ENCODE measurements around the gene CNTN3.
A peak's percentile ranks its signal among the peaks of the same experiment; 100 is the strongest.

The CNTN3 gene

DNA sequence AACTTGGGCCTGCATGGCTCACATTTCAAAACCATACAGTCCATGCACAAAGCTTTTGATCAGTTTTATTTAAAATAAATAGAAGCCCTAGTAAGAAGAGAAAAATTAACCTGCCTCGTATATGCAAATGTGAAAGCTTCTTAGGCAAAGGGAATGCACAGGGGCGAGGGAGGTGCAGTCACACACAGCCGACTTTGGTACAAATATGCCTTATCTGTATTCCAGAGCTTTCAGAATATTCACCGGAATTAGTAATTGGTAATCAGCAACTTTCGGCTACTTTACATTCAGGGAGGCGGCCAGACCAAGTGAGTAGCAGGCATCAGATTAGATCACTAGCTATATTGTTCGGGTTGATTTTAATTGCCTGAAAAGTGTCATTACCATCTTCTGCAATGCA is 7.5 kb downstream of the CNTN3 start:
- DNase-seq: no peak

DNA sequence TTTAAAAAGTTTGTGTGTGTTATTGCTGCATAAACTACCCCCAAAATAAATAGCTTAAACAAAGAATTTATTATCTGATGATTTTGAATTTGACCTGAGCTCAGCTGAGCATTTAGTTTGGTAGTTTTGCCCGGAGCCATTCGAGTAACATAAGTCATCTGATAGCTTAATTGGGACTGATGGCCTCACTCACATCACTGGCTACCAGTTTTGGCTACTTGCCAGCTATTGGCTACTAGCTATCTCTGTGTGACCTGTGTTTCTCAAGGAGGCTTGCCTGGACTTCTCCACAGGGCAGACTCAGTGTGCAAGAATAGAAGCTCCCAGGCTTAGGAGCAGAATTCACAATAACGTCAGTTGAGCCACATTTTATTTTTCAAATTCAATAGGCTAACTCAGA is 9.0 kb downstream of the CNTN3 start:
- DNase-seq: peak; percentile 49

GRCh38 chr3:74603292-74603691 is 11.2 kb downstream of the CNTN3 start:
- DNase-seq: no peak

GRCh38 chr3:74602471-74602870 is 12.0 kb downstream of the CNTN3 start:
- DNase-seq: no peak

- DNase-seq: no peak
Measured at GRCh38 chr3:74601793-74602192, 12.7 kb downstream of the CNTN3 start.

GRCh38 chr3:74599564-74599963 is 14.9 kb downstream of the CNTN3 start:
- no peak for DNase-seq

DNA sequence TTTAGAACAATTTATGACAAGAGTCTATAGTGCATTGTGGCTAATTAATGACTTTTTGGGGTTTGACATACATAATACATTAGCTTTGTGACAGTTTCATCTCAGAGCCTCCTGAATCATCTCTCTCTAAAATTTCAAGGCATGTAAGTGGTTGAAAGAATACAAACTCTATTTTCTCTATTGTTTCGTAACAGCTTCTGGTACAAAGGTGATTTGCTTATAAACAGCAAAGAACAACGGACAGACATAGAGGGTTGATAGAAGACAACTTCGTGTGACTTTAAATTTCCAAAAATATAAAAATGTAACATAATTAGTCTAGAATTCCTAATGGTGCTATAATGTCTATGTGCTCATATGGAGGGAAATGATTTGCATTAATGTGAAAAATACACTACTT is 21.3 kb downstream of the CNTN3 start:
- no peak for DNase-seq

GRCh38 chr3:74592359-74592758 is 22.1 kb downstream of the CNTN3 start:
- DNase-seq: no peak

- DNase-seq: no peak
Measured at GRCh38 chr3:74591946-74592345, 22.5 kb downstream of the CNTN3 start.

- no peak for DNase-seq
Measured at GRCh38 chr3:74591342-74591741, 23.1 kb downstream of the CNTN3 start.

- DNase-seq: no peak
Measured at GRCh38 chr3:74590620-74591262, 23.7 kb downstream of the CNTN3 start.

- no peak for DNase-seq
Measured at GRCh38 chr3:74584782-74585181, 29.7 kb downstream of the CNTN3 start.

- no peak for DNase-seq
Measured at GRCh38 chr3:74582982-74583381, 31.5 kb downstream of the CNTN3 start.

- DNase-seq: no peak
Measured at GRCh38 chr3:74575857-74576256, 38.6 kb downstream of the CNTN3 start.

DNA sequence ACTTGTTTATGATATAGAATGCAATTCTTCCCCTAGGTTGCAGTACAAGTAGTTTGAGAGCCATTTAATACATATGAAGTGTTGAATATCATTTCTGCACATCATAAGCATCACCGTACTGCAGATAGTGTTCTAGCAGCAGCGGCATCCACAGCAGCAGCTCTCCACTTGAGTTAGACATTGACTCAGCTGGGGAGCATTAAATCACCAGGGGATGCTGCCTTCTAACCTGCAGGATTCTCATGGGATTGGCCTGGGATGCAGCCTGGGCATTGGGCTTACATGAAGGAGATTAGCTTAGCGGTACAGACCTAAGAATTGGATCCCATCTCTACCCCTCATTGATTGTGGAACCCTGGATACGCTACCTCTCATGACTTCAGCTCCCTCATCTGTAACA is 43.3 kb downstream of the CNTN3 start:
- no peak for DNase-seq
